ENCODE data around the gene GTSE1.

The GTSE1 gene

GRCh38 chr22:46275455-46276122, 21.1 kb upstream of the GTSE1 start:
- no peak for DNase-seq (ENCODE audit: low read depth)
- no peak for TF ChIP-seq CTCF (IDR thresholded peaks at IDR 0.05; ENCODE audit: low read depth, low read length, missing control alignments)
- in situ Hi-C loops (cut with HindIII; ENCODE audit: low sequenced_read_pairs) = no loop called here
- no peak overlapping the region for H3K4me3 ChIP-seq (ENCODE audit: low read depth, low read length)

- in situ Hi-C loops (cut with HindIII; ENCODE audit: low sequenced_read_pairs) = no loop called here
- TF ChIP-seq CTCF (IDR thresholded peaks at IDR 0.05; ENCODE audit: low read depth, low read length, missing control alignments) = no peak
- DNase-seq (ENCODE audit: low read depth) = no peak
- H3K4me3 ChIP-seq (ENCODE audit: low read depth, low read length) = no peak overlapping the region
These were observed 20.1 kb upstream of the GTSE1 start for GRCh38 chr22:46276563-46276962.

GRCh38 chr22:46278656-46279645, 17.7 kb upstream of the GTSE1 start:
- no peak for DNase-seq (ENCODE audit: low read depth)
- in situ Hi-C loops (cut with HindIII; ENCODE audit: low sequenced_read_pairs) = no loop called here
- no peak overlapping the region for H3K4me3 ChIP-seq (ENCODE audit: low read depth, low read length)
- TF ChIP-seq CTCF (IDR thresholded peaks at IDR 0.05; ENCODE audit: low read depth, low read length, missing control alignments) = no peak

- no peak for TF ChIP-seq CTCF (IDR thresholded peaks at IDR 0.05; ENCODE audit: low read depth, low read length, missing control alignments)
- no peak for DNase-seq (ENCODE audit: low read depth)
- in situ Hi-C loops (cut with HindIII; ENCODE audit: low sequenced_read_pairs) = no loop called here
- no peak overlapping the region for H3K4me3 ChIP-seq (ENCODE audit: low read depth, low read length)
These were observed 16.4 kb upstream of the GTSE1 start for GRCh38 chr22:46280063-46280817.

- no peak overlapping the region for H3K4me3 ChIP-seq (ENCODE audit: low read depth, low read length)
- TF ChIP-seq CTCF (IDR thresholded peaks at IDR 0.05; ENCODE audit: low read depth, low read length, missing control alignments) = no peak
These were observed 15.6 kb upstream of the GTSE1 start for GRCh38 chr22:46280999-46281623.

More at GRCh38 chr22:46280999-46281623, 15.6 kb upstream of the GTSE1 start:
- no peak for DNase-seq (ENCODE audit: low read depth)
- in situ Hi-C loops (cut with HindIII; ENCODE audit: low sequenced_read_pairs) = no loop called here
